NCI-H2029 (cell line): ENCODE measurements around the gene NOVA1.
"Not testable (repeated sequence)": the region's sequence is repeated elsewhere in the genome, so short reads cannot be mapped to it uniquely, and the experiment has no call there.

Source experiments
- DNase-seq: peaks from one replicate; lab custom pipeline; 2025; lab: John Stamatoyannopoulos, UW

Gene NOVA1

GRCh38 chr14:26597589-26598080 lies at the start of gene NOVA1:
NOVA1 (minus strand) TSS chr14:26598033; CDS start chr14:26597436, 597 bp downstream.
- no peak for DNase-seq

GRCh38 chr14:26645057-26645456 lies 47.2 kb upstream of the NOVA1 start:
- not testable (repeated sequence) for DNase-seq

GRCh38 chr14:26636561-26636960 lies 38.7 kb upstream of the NOVA1 start:
- no peak for DNase-seq

- DNase-seq: not testable (repeated sequence)
Measured at GRCh38 chr14:26634946-26635345, 37.1 kb upstream of the NOVA1 start.

GRCh38 chr14:26626256-26626655 lies 28.4 kb upstream of the NOVA1 start:
- DNase-seq: no peak

GRCh38 chr14:26622611-26623010 lies 24.8 kb upstream of the NOVA1 start:
- DNase-seq: no peak

- DNase-seq: no peak
Measured at GRCh38 chr14:26621807-26622560, 24.2 kb upstream of the NOVA1 start.

- DNase-seq: no peak
Measured at GRCh38 chr14:26621364-26621763, 23.5 kb upstream of the NOVA1 start.

GRCh38 chr14:26611259-26611658 lies 13.4 kb upstream of the NOVA1 start:
- DNase-seq: no peak

GRCh38 chr14:26606729-26607312 lies 9.0 kb upstream of the NOVA1 start:
- DNase-seq: no peak

- no peak for DNase-seq
Measured at GRCh38 chr14:26605602-26606001, 7.8 kb upstream of the NOVA1 start.

GRCh38 chr14:26602902-26603301 lies 5.1 kb upstream of the NOVA1 start:
- no peak for DNase-seq

- DNase-seq: no peak
Measured at GRCh38 chr14:26601856-26602255, 4.0 kb upstream of the NOVA1 start.

- no peak for DNase-seq
Measured at GRCh38 chr14:26599291-26599690, 1.5 kb upstream of the NOVA1 start.

- no peak for DNase-seq
Measured at GRCh38 chr14:26598672-26599131, 869 bp upstream of the NOVA1 start.

GRCh38 chr14:26598081-26598671 lies 343 bp upstream of the NOVA1 start:
- peak; percentile 56 for DNase-seq

GRCh38 chr14:26597071-26597588 lies 703 bp downstream of the NOVA1 start:
- DNase-seq: no peak

- no peak for DNase-seq
Measured at GRCh38 chr14:26596543-26597061, 1.2 kb downstream of the NOVA1 start.

- DNase-seq: no peak
Measured at GRCh38 chr14:26595926-26596542, 1.8 kb downstream of the NOVA1 start.

GRCh38 chr14:26594756-26595545 lies 2.9 kb downstream of the NOVA1 start:
- no peak for DNase-seq

GRCh38 chr14:26594148-26594547 lies 3.7 kb downstream of the NOVA1 start:
- DNase-seq: no peak
